Small intestine (tissue), 7 donors: ENCODE data around the gene PP2D1. TPM values are rescaled to one million over a fixed set of nuclear protein-coding genes. Genes with fewer than 3 reads are reported as not detected.
"Not testable (repeated sequence)": the region's sequence is repeated elsewhere in the genome, so short reads cannot be mapped to it uniquely, and the experiment has no call there.

Experiments used
- DNase-seq, 2 donors: peaks; one replicate each; pipeline versions ENCODE4 v3.0.0 to v3.0.0-alpha.2; 2013
- FAIRE-seq: peaks from 2 replicates; lab custom pipeline; 2012; peaks lifted over from hg19 to GRCh38; lab: Jason Lieb, UNC
- H3K27ac ChIP-seq, 3 donors: one replicate each; pipeline ENCODE4 v1.5.1; 2013; ENCODE audit warnings: low read length in 2 of 3, mild to moderate bottlenecking in 2 of 3, control low read depth in 1 of 3, inconsistent platforms in 1 of 3, low read depth in 1 of 3, moderate library complexity in 1 of 3
- H3K27me3 ChIP-seq, 3 donors: one replicate each; pipeline ENCODE4 v1.6.1; 2013; ENCODE audit warnings: low read length in 3 of 3, inconsistent platforms in 1 of 3; ENCODE audit not compliant: control insufficient read depth in 3 of 3, insufficient read depth in 3 of 3
- H3K36me3 ChIP-seq, 3 donors: one replicate each; pipeline ENCODE4 v1.6.1; 2013; ENCODE audit warnings: low read length in 3 of 3, inconsistent platforms in 1 of 3, low read depth in 1 of 3, mild to moderate bottlenecking in 1 of 3, moderate library complexity in 1 of 3; ENCODE audit not compliant: control insufficient read depth in 3 of 3, insufficient read depth in 2 of 3
- H3K4me1 ChIP-seq, 3 donors: one replicate each; pipeline ENCODE4 v1.6.1; 2013; ENCODE audit warnings: low read length in 2 of 3, inconsistent platforms in 1 of 3, low read depth in 1 of 3, mild to moderate bottlenecking in 1 of 3, moderate library complexity in 1 of 3; ENCODE audit not compliant: control insufficient read depth in 3 of 3, insufficient read depth in 2 of 3
- H3K4me3 ChIP-seq, 3 donors: one replicate each; pipeline ENCODE4 v1.5.1; 2013; ENCODE audit warnings: low read length in 3 of 3, control low read depth in 1 of 3, inconsistent platforms in 1 of 3, low read depth in 1 of 3, mild to moderate bottlenecking in 1 of 3, moderate library complexity in 1 of 3
- H3K9me3 ChIP-seq, 2 donors: one replicate each; pipeline ENCODE4 v1.6.1; 2013; ENCODE audit warnings: low read depth in 1 of 2, low read length in 1 of 2; ENCODE audit not compliant: control insufficient read depth in 2 of 2, insufficient read depth in 1 of 2
- WGBS, 3 donors: extraction: QIAGEN DNeasy Blood & Tissue Kit; methylation state at CpG; one replicate each; pipeline ENCODE4 v1.1.7; 2013; 5-methylcytosine and 5-hydroxymethylcytosine counted together
- polyA plus RNA-seq, 4 donors: library from polyadenylated mRNA; stranded (reverse) in 3 of 4; unstranded in 1 of 4; fragments of 200-250 nt in 3 of 4; fragments of 120-200 nt in 1 of 4; gene quantifications; one replicate each; pipeline versions ENCODE4 v1.2.1 to v1.2.3, GENCODE V29; 2013
- donor health status: healthy with polysubstance abuse.
- donor health status: control.
- donor health status: control.
- donor health status: Bipolar disorder and iron deficiency.
- donor health status: healthy.

Gene PP2D1
- polyA plus RNA-seq, 4 donors, result 0.37 TPM; not detected in 3

- H3K4me3 ChIP-seq, result no peak overlapping the region
- no peaks in the 10 kb centered on the region for H3K9me3 ChIP-seq
- DNase-seq, result no peak
- no peaks in the 10 kb centered on the region for H3K4me1 ChIP-seq
- H3K36me3 ChIP-seq, result no peaks in the 10 kb centered on the region
- FAIRE-seq, result no peak
- 94 to 100% (median 100%) methylated on average over 1 of the region's 1 CpG for WGBS, 3 donors
- H3K27me3 ChIP-seq, result no peaks in the 10 kb centered on the region
- no peak overlapping the region for H3K27ac ChIP-seq
Measured at GRCh38 chr3:20015525-20015924, 3.5 kb upstream of the PP2D1 start.

GRCh38 chr3:20013396-20013795, 1.3 kb upstream of the PP2D1 start:
- Histone ChIP-seq H3K4me1 (no peaks in the 10 kb centered on the region), H3K9me3 (no peaks in the 10 kb centered on the region), H3K27ac (no peak overlapping the region), H3K4me3 (no peak overlapping the region), H3K36me3 (no peaks in the 10 kb centered on the region), H3K27me3 (no peaks in the 10 kb centered on the region)
- DNase-seq (no peak), FAIRE-seq (no peak)
- WGBS, 3 donors, result 82 to 95% (median 95%) methylated on average over 1 of the region's 1 CpG

- 60 to 80% (median 77%) methylated on average over 2 of the region's 2 CpGs for WGBS, 3 donors
- FAIRE-seq, result no peak
Measured at GRCh38 chr3:20008646-20009045, 3.4 kb downstream of the PP2D1 start.

GRCh38 chr3:20007960-20008359, 4.1 kb downstream of the PP2D1 start:
- 95 to 97% (median 96%) methylated on average over 20 of the region's 20 CpGs for WGBS, 3 donors
- DNase-seq (no peak), FAIRE-seq (no peak)
- no peak overlapping the region for H3K4me3 ChIP-seq
- no peaks in the 10 kb centered on the region for H3K4me1 ChIP-seq
- H3K27me3 ChIP-seq, result no peaks in the 10 kb centered on the region
- H3K27ac ChIP-seq, result no peak overlapping the region
- H3K9me3 ChIP-seq, result no peaks in the 10 kb centered on the region
- H3K36me3 ChIP-seq, result peaks cover 0 to 3% (median 0%) of the 10 kb centered on the region in 3 donors

More at GRCh38 chr3:20008646-20009045, 3.4 kb downstream of the PP2D1 start:
- Histone ChIP-seq H3K4me3 (no peak overlapping the region), H3K9me3 (no peaks in the 10 kb centered on the region), H3K36me3 (peaks cover 0 to 3% (median 0%) of the 10 kb centered on the region in 3 donors), H3K4me1 (no peaks in the 10 kb centered on the region), H3K27ac (no peak overlapping the region), H3K27me3 (no peaks in the 10 kb centered on the region)
- no peak for DNase-seq

GRCh38 chr3:20001932-20002331, 10.1 kb downstream of the PP2D1 start:
- 61 to 73% (median 68%) methylated on average over 3 of the region's 3 CpGs for WGBS, 3 donors
- no peak overlapping the region for H3K27ac ChIP-seq
- H3K36me3 ChIP-seq, result peaks cover 0 to 3% (median 0%) of the 10 kb centered on the region in 3 donors
- H3K4me3 ChIP-seq, result no peak overlapping the region
- H3K9me3 ChIP-seq, result no peaks in the 10 kb centered on the region
- H3K4me1 ChIP-seq, result no peaks in the 10 kb centered on the region
- DNase-seq, result no peak
- no peaks in the 10 kb centered on the region for H3K27me3 ChIP-seq
- FAIRE-seq, result no peak

- H3K27ac ChIP-seq, result no peak overlapping the region
- H3K4me3 ChIP-seq, result no peak overlapping the region
- H3K36me3 ChIP-seq, result no peaks in the 10 kb centered on the region
- 81 to 91% (median 89%) methylated on average over 4 of the region's 4 CpGs for WGBS, 3 donors
- H3K9me3 ChIP-seq, result no peaks in the 10 kb centered on the region
- no peak for DNase-seq
- H3K4me1 ChIP-seq, result no peaks in the 10 kb centered on the region
- no peak for FAIRE-seq
- H3K27me3 ChIP-seq, result no peaks in the 10 kb centered on the region
Measured at GRCh38 chr3:19997502-19997901, 14.6 kb downstream of the PP2D1 start.

- Histone ChIP-seq H3K27me3 (no peaks in the 10 kb centered on the region), H3K9me3 (no peaks in the 10 kb centered on the region), H3K4me1 (no peaks in the 10 kb centered on the region), H3K4me3 (no peak overlapping the region), H3K36me3 (no peaks in the 10 kb centered on the region), H3K27ac (no peak overlapping the region)
- FAIRE-seq (no peak), DNase-seq (no peak)
- 87 to 97% (median 91%) methylated on average over 2 of the region's 2 CpGs for WGBS, 3 donors
Measured at GRCh38 chr3:19994796-19995195, 17.3 kb downstream of the PP2D1 start.

- FAIRE-seq, H3K4me3 ChIP-seq, DNase-seq: not testable (repeated sequence)
Measured at GRCh38 chr3:19988904-19989303, 23.2 kb downstream of the PP2D1 start.

GRCh38 chr3:19972054-19972453, 40.0 kb downstream of the PP2D1 start:
- DNase-seq (no peak), FAIRE-seq (no peak)
- WGBS, 3 donors, result 50 to 54% (median 54%) methylated on average over 3 of the region's 3 CpGs
- H3K27ac ChIP-seq, result no peak overlapping the region
- no peak overlapping the region for H3K4me3 ChIP-seq
- no peaks in the 10 kb centered on the region for H3K9me3 ChIP-seq
- no peaks in the 10 kb centered on the region for H3K4me1 ChIP-seq
- no peaks in the 10 kb centered on the region for H3K27me3 ChIP-seq
- peaks cover 6 to 30% (median 6%) of the 10 kb centered on the region in 3 donors for H3K36me3 ChIP-seq

More at GRCh38 chr3:19988904-19989303, 23.2 kb downstream of the PP2D1 start:
- not testable (repeated sequence) for H3K27me3 ChIP-seq, H3K27ac ChIP-seq, H3K4me1 ChIP-seq, H3K36me3 ChIP-seq, H3K9me3 ChIP-seq
- WGBS, 3 donors, result 96 to 99% (median 98%) methylated on average over 8 of the region's 8 CpGs
